Activated naive CD8-positive, alpha-beta T cell treated with anti-CD3 and anti-CD28 coated beads for 36 hours (primary cell): ENCODE data around the gene ABCF2. TPM values are rescaled to one million over a fixed set of nuclear protein-coding genes. Genes with fewer than 3 reads are reported as not detected.

Experiments used
- DNase-seq: peaks from one replicate; pipeline ENCODE4 v3.0.0; 2021
- H3K27ac Mint-ChIP-seq: one replicate; pipeline ENCODE4 v1.8.0; 2022; ENCODE audit warnings: mild to moderate bottlenecking, moderate library complexity, mixed read lengths
- H3K27me3 Mint-ChIP-seq: one replicate; pipeline ENCODE4 v1.8.0; 2022; ENCODE audit warnings: mild to moderate bottlenecking, mixed read lengths
- H3K36me3 Mint-ChIP-seq: one replicate; pipeline ENCODE4 v1.8.0; 2021; ENCODE audit warnings: mild to moderate bottlenecking, mixed read lengths
- H3K4me1 Mint-ChIP-seq: one replicate; pipeline ENCODE4 v1.8.0; 2021; ENCODE audit warnings: mixed read lengths
- H3K4me3 Mint-ChIP-seq: one replicate; pipeline ENCODE4 v1.8.0; 2022; ENCODE audit warnings: mild to moderate bottlenecking, moderate library complexity, mixed read lengths
- H3K9me3 Mint-ChIP-seq: one replicate; pipeline ENCODE4 v1.8.0; 2022; ENCODE audit warnings: mixed read lengths
- total RNA-seq, 2 experiments: library from RNA; stranded (reverse); gene quantifications; one replicate each; pipeline ENCODE4 v1.2.3, GENCODE V29; 2021

The ABCF2 gene
- total RNA-seq, 2 experiments from 2014 or later: 85.2 to 87.5 TPM

DNA sequence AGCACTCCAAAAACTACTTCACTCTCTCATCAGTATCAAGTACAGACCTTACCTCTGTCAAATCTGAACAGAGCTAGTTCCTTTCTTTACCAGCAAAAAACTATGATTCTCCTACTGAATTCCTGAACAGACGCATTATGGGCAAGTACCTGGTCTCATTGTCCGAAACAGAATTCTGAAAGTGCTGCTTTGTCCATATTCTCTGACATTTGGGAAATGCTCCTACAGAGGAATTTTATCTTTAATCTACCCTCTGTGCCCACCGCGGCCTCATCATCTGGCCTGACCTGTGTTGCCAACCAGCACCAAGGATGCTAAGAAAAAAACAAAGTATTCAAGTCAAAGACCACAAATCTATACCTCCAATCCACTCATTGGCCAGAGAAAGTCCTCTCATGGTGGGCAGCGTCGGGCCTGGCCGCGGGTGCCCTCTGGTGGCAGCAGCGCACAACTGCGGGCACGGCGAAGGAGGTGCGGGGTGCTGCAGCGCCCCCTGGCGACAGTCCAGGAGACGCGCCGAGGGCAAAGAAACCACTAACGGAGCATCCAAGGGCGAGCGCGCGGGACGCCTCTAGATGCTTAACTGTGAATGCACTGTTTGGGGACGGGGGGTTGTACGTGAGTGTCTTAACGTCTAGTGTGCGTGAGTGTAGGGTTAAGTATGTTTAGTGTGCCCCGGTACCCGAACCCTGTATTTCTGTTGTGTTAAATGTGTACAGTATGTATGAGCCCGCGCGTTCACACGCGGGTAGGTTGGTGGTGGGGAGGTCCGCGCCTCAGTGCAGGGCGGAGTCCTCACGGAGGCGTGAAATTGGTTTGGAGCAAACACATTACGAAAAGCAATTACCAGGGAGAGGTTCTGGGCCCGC, 54.5 kb downstream of the ABCF2 start:
- Mint-ChIP-seq H3K4me1 (peaks cover 9% of the 10 kb centered on the region), H3K9me3 (no peaks in the 10 kb centered on the region), H3K27me3 (peaks cover 76% of the 10 kb centered on the region), H3K4me3 (no peak overlapping the region), H3K27ac (no peak overlapping the region), H3K36me3 (no peaks in the 10 kb centered on the region)
- peak; percentile 82 for DNase-seq

- Mint-ChIP-seq H3K36me3 (no peaks in the 10 kb centered on the region), H3K27me3 (peaks cover 61% of the 10 kb centered on the region), H3K4me3 (peak overlapping the region; percentile 67), H3K4me1 (peaks cover 9% of the 10 kb centered on the region), H3K9me3 (no peaks in the 10 kb centered on the region), H3K27ac (no peak overlapping the region)
- no peak for DNase-seq
These were observed 58.2 kb downstream of the ABCF2 start for GRCh38 chr7:151168787-151169162.

- peaks cover 9% of the 10 kb centered on the region for H3K4me1 Mint-ChIP-seq
- peak; percentile 77 for DNase-seq
- no peak overlapping the region for H3K27ac Mint-ChIP-seq
- no peaks in the 10 kb centered on the region for H3K36me3 Mint-ChIP-seq
- no peaks in the 10 kb centered on the region for H3K9me3 Mint-ChIP-seq
- H3K27me3 Mint-ChIP-seq: peaks cover 55% of the 10 kb centered on the region
- H3K4me3 Mint-ChIP-seq: peak overlapping the region; percentile 67
These were observed 58.8 kb downstream of the ABCF2 start for GRCh38 chr7:151168003-151168786.

GRCh38 chr7:151167197-151167961, 59.6 kb downstream of the ABCF2 start, which contains the start of gene GBX1:
GBX1 (minus strand) TSS chr7:151167694; CDS start chr7:151167548, 146 bp downstream.
- no peak within 1 kb of the TSS for H3K27ac Mint-ChIP-seq
- H3K4me3 Mint-ChIP-seq: peak within 1 kb of the TSS; percentile 67
- H3K9me3 Mint-ChIP-seq: no peaks in the 10 kb centered on the region
- DNase-seq: no peak
- no peaks in the 10 kb centered on the region for H3K36me3 Mint-ChIP-seq
- peaks cover 47% of the 10 kb centered on the region for H3K27me3 Mint-ChIP-seq
- H3K4me1 Mint-ChIP-seq: peaks cover 4% of the 10 kb centered on the region

DNA sequence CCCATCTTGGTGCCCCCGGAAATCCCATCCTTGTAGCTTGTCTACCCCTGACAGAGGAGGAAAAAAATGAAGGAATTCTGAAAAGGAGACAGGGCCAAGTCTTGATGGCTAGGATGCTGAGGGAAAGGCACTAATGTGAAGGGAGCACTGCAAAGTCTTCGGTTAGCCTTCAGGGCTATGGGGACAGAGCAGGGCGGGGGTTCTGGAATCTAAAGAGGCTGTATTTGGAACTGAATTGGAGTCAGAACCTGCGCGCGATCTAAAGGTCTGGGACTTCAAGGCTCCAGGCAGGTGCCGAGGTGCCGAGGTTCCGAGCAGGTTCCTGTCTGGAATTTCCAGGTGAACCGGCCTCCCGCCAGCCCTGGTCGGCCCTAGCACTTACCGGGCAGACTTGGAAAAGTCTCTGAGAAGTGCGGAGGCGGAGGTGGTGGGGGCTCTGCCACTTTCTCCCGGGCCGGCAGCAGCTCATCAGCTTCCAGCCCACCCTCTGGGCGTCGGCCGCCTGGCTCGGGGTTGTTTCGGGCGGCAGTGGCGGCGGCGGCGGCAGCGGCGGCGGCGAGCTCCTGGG, 60.3 kb downstream of the ABCF2 start:
- Mint-ChIP-seq H3K27me3 (peaks cover 42% of the 10 kb centered on the region), H3K4me3 (no peak overlapping the region), H3K4me1 (no peaks in the 10 kb centered on the region), H3K36me3 (no peaks in the 10 kb centered on the region), H3K27ac (no peak overlapping the region), H3K9me3 (no peaks in the 10 kb centered on the region)
- DNase-seq: no peak

Other genes with a start within 250 kb of the ABCF2 start
- under 1 TPM; 0.22 to 0.45 TPM for gene KCNH2, start 248.9 kb downstream of the ABCF2 start, total RNA-seq
- 1 to 10 TPM; 5.8 to 6.1 TPM for gene NOS3, start 236.2 kb downstream of the ABCF2 start, total RNA-seq
- 10 to 100 TPM; 12.3 TPM for gene ATG9B, start 202.7 kb downstream of the ABCF2 start, total RNA-seq
- gene ABCB8, start 198.8 kb downstream of the ABCF2 start, total RNA-seq: 10 to 100 TPM; 34.3 to 37.6 TPM
- 1 to 10 TPM; 2.7 to 3.2 TPM for gene ASIC3, start 178.7 kb downstream of the ABCF2 start, total RNA-seq
- 10 to 100 TPM; 13.3 to 16.0 TPM for gene CDK5, start 169.3 kb downstream of the ABCF2 start, total RNA-seq
- gene SLC4A2, start 167.6 kb downstream of the ABCF2 start, total RNA-seq: 10 to 100 TPM; 66.5 to 69.1 TPM
- gene FASTK, start 146.4 kb downstream of the ABCF2 start, total RNA-seq: 10 to 100 TPM; 65.9 to 68.7 TPM
- 10 to 100 TPM; 59.2 to 59.3 TPM for gene TMUB1, start 143.7 kb downstream of the ABCF2 start, total RNA-seq
- gene AGAP3, start 140.7 kb downstream of the ABCF2 start, total RNA-seq: 10 to 100 TPM; 24.8 to 25.3 TPM
- gene GBX1, start 59.5 kb downstream of the ABCF2 start, total RNA-seq: not detected
- gene ASB10, start 40.0 kb downstream of the ABCF2 start, total RNA-seq: not detected
- not detected for gene H2BK1, start 16.7 kb downstream of the ABCF2 start, total RNA-seq
- gene CHPF2, start 5.3 kb upstream of the ABCF2 start, total RNA-seq: 10 to 100 TPM; 24.5 to 25.1 TPM
- gene SMARCD3, start 21.5 kb upstream of the ABCF2 start, total RNA-seq: 1 to 10 TPM; 4.1 to 4.3 TPM
- 10 to 100 TPM; 51.2 to 51.6 TPM for gene NUB1, start 114.6 kb upstream of the ABCF2 start, total RNA-seq
- not detected for gene WDR86, start 182.8 kb upstream of the ABCF2 start, total RNA-seq
- under 1 TPM; 0.12 to 0.74 TPM for gene CRYGN, start 212.9 kb upstream of the ABCF2 start, total RNA-seq